ENCODE results near the gene GAS6. TPM values are rescaled to one million over a fixed set of nuclear protein-coding genes. Genes with fewer than 3 reads are reported as not detected.
A peak's percentile ranks its signal among the peaks of the same experiment; 100 is the strongest.
"Not testable (repeated sequence)": the region's sequence is repeated elsewhere in the genome, so short reads cannot be mapped to it uniquely, and the experiment has no call there.

The GAS6 gene
- total RNA-seq, 6 experiments from 2014 or later = 669 to 813 (median 715) TPM

GRCh38 chr13:113836768-113837559, 26.9 kb downstream of the GAS6 start:
- peak overlapping the region; percentile 99 for H3K27ac Mint-ChIP-seq
- H3K36me3 Mint-ChIP-seq (ENCODE audit: low read depth) = peaks cover 28% of the 10 kb centered on the region; the same call in 1 of the 2 replicates
- peak; percentile 92 for DNase-seq
- no peak for TF ChIP-seq CTCF (IDR thresholded peaks at IDR 0.05)
- no peaks in the 10 kb centered on the region for H3K9me3 Mint-ChIP-seq
- peaks cover 37% of the 10 kb centered on the region for H3K4me1 Mint-ChIP-seq (ENCODE audit: low read depth)
- peak overlapping the region; percentile 87 for H3K4me3 Mint-ChIP-seq
- peaks cover 24% of the 10 kb centered on the region for H3K27me3 Mint-ChIP-seq (ENCODE audit: insufficient read depth)

- Mint-ChIP-seq H3K36me3 (ENCODE audit: low read depth) (peaks cover 28% of the 10 kb centered on the region; the same call in 1 of the 2 replicates), H3K27me3 (ENCODE audit: insufficient read depth) (peaks cover 21% of the 10 kb centered on the region), H3K4me1 (ENCODE audit: low read depth) (peaks cover 35% of the 10 kb centered on the region), H3K9me3 (no peaks in the 10 kb centered on the region), H3K4me3 (no peak overlapping the region), H3K27ac (peak overlapping the region; percentile 61)
- TF ChIP-seq CTCF (IDR thresholded peaks at IDR 0.05) = peak; percentile 7; the same call in 1 of the 2 replicates
- DNase-seq = peak; percentile 82
Observed at GRCh38 chr13:113835461-113836270, 28.2 kb downstream of the GAS6 start.

- peaks cover 32% of the 10 kb centered on the region for H3K4me1 Mint-ChIP-seq (ENCODE audit: low read depth)
- H3K27ac Mint-ChIP-seq = peak overlapping the region; percentile 67
- peaks cover 19% of the 10 kb centered on the region for H3K27me3 Mint-ChIP-seq (ENCODE audit: insufficient read depth)
- TF ChIP-seq CTCF (IDR thresholded peaks at IDR 0.05) = no peak
- DNase-seq = no peak
- H3K4me3 Mint-ChIP-seq = no peak overlapping the region
- no peaks in the 10 kb centered on the region for H3K9me3 Mint-ChIP-seq
- H3K36me3 Mint-ChIP-seq (ENCODE audit: low read depth) = peaks cover 28% of the 10 kb centered on the region; the same call in 1 of the 2 replicates
Observed at GRCh38 chr13:113834496-113835200, 29.2 kb downstream of the GAS6 start.

GRCh38 chr13:113834006-113834405, 29.9 kb downstream of the GAS6 start:
- peaks cover 26% of the 10 kb centered on the region for H3K4me1 Mint-ChIP-seq (ENCODE audit: low read depth)
- H3K4me3 Mint-ChIP-seq, H3K9me3 Mint-ChIP-seq, DNase-seq: not testable (repeated sequence)
- peaks cover 28% of the 10 kb centered on the region; the same call in 1 of the 2 replicates for H3K36me3 Mint-ChIP-seq (ENCODE audit: low read depth)
- peaks cover 19% of the 10 kb centered on the region for H3K27me3 Mint-ChIP-seq (ENCODE audit: insufficient read depth)
- H3K27ac Mint-ChIP-seq = peak overlapping the region; percentile 67

- peak overlapping the region; percentile 67 for H3K27ac Mint-ChIP-seq
- H3K9me3 Mint-ChIP-seq = no peaks in the 10 kb centered on the region
- H3K4me1 Mint-ChIP-seq (ENCODE audit: low read depth) = peaks cover 21% of the 10 kb centered on the region
- DNase-seq = no peak
- peaks cover 21% of the 10 kb centered on the region for H3K27me3 Mint-ChIP-seq (ENCODE audit: insufficient read depth)
- no peak overlapping the region for H3K4me3 Mint-ChIP-seq
- H3K36me3 Mint-ChIP-seq (ENCODE audit: low read depth) = peaks cover 28% of the 10 kb centered on the region; the same call in 1 of the 2 replicates
- TF ChIP-seq CTCF (IDR thresholded peaks at IDR 0.05) = no peak
Observed at GRCh38 chr13:113833111-113833830, 30.6 kb downstream of the GAS6 start.
